ENCODE measurements around the gene UBTF.
"Not testable (repeated sequence)": the region's sequence is repeated elsewhere in the genome, so short reads cannot be mapped to it uniquely, and the experiment has no call there.

UBTF gene

GRCh38 chr17:44241106-44241624 lies 21.7 kb upstream of the UBTF start:
- no peak for DNase-seq

- DNase-seq, result not testable (repeated sequence)
Observed at GRCh38 chr17:44237886-44238285, 18.4 kb upstream of the UBTF start.

- DNase-seq, result no peak
Observed at GRCh38 chr17:44236444-44236991, 17.0 kb upstream of the UBTF start.

GRCh38 chr17:44235583-44235936 lies 16.1 kb upstream of the UBTF start:
- DNase-seq, result no peak

- DNase-seq, result no peak
Observed at GRCh38 chr17:44233582-44233981, 14.1 kb upstream of the UBTF start.

- no peak for DNase-seq
Observed at GRCh38 chr17:44232061-44232460, 12.6 kb upstream of the UBTF start.

- DNase-seq, result no peak
Observed at GRCh38 chr17:44230140-44230539, 10.7 kb upstream of the UBTF start.

GRCh38 chr17:44229090-44229489 lies 9.6 kb upstream of the UBTF start:
- no peak for DNase-seq

- DNase-seq, result no peak
Observed at GRCh38 chr17:44223541-44224071, 4.1 kb upstream of the UBTF start.

GRCh38 chr17:44222112-44222869 lies 2.8 kb upstream of the UBTF start:
- DNase-seq, result peak; percentile 80

- no peak for DNase-seq
Observed at GRCh38 chr17:44221862-44222111, 2.3 kb upstream of the UBTF start.

- DNase-seq, result peak; percentile 80
Observed at GRCh38 chr17:44221084-44221861, 1.8 kb upstream of the UBTF start.

GRCh38 chr17:44220213-44221083 lies 973 bp upstream of the UBTF start:
- DNase-seq, result no peak

- peak; percentile 73 for DNase-seq
Observed at GRCh38 chr17:44219108-44219615, 313 bp downstream of the UBTF start.

- DNase-seq, result peak; percentile 96
Observed at GRCh38 chr17:44218344-44219107, 949 bp downstream of the UBTF start.

GRCh38 chr17:44217738-44218343 lies 1.6 kb downstream of the UBTF start:
- no peak for DNase-seq

GRCh38 chr17:44216694-44217093 lies 2.8 kb downstream of the UBTF start:
- no peak for DNase-seq

- no peak for DNase-seq
Observed at GRCh38 chr17:44216173-44216572, 3.3 kb downstream of the UBTF start.

GRCh38 chr17:44214896-44215295 lies 4.6 kb downstream of the UBTF start:
- no peak for DNase-seq

GRCh38 chr17:44214230-44214494 lies 5.3 kb downstream of the UBTF start:
- no peak for DNase-seq

GRCh38 chr17:44213403-44214229 lies 5.9 kb downstream of the UBTF start:
- DNase-seq, result no peak

All from NCI-H774 (cell line).